Hepatic stellate cell (primary cell): ENCODE data around the gene DCP2.

ENCODE experiments used
- DNase-seq: peaks from one replicate; pipeline ENCODE4 v3.0.0; 2011; ENCODE audit warnings: low spot score

DCP2 gene

DNA sequence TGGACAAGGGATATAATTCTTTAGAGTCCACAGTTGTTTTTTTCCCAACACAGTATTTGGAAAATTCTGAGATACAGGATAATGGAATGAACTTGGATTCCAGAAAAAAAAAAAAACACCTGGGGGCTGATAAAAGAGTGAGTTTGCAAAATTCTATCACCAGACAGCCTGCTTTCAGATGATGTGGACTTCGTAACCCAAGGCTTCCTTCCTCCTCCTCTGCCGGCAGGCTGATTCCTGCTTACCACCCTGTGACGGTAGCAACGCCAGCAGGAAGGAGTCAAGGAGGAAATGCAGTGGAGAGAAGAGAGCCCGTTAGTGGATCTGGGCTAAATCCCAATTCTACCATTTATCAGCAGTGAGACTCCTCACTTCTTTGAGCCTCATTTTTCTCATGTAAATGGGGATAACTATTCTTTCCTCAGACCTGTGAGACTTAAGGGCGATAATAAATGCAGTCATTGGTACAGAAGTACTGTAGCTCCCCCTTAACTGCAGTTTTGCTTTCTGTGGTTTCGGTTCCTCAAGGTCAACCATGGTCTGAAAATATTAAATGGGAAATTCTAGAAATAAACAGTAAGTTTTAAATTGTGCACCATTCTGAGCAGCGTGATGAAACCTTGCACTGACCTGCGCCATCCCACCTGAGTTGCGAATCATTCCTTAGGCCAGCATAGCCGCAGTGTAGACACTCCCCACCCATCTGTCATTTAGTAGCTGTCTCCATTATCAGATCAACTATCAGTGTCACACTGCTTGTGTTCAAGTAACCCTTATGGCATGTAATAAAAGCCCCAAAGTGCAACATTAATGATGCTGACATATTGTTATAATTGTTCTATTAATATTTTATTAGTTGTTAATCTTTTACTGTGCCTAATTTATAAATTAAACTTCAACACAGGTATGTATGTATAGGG lies 71.4 kb downstream of the DCP2 start:
- DNase-seq: no peak

DNA sequence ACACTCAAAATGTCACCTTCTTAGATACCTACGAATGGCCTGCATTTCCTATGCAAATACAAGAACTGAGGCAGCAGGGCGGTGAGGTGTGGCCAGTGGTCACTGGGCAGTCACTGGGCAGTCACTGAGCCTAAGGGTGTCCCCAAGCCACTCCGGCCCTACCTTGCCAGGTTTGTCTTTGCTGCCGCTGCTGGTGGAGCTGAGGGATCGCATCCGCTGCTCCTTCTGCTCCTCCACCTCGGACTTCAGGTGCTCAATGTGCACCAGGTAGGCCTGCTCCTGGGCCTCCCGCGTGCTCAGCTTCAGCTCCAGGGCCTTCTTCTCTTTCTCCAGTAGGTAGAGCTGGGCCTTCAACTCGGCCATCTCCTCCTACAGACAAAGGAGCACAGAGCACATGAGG lies 72.3 kb downstream of the DCP2 start:
- no peak for DNase-seq

DNA sequence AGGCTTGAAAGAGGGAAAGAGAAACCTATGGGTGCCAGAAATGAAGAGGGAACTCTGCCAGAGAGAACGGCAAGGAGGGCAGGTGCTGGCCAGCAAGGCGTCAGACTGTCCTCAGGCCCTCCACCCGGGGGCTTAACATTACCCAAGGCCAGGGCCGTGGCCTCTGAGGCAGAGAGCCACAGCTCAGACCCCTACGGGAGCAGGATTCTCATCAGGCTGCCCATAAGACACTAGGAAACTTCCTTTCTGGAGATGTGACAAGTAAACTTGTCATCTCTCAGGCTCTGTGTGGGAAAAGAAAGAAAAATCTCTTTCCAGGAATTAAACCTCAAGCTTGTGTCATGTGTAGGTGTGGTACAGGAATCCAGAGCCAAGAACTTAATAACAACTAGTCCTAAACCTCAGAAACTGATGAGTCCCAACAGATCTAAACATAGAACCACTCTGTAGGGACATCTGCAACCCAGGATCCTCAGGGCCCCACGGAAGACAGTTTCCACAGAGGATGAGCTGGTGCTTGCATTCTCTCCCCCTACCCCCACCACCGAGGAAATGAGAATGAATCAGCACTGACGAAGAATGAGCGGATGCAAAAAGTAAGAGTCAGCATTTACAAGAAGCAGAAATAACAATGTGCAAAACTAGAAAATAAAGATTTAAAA lies 74.3 kb downstream of the DCP2 start:
- DNase-seq: peak; percentile 83

DNA sequence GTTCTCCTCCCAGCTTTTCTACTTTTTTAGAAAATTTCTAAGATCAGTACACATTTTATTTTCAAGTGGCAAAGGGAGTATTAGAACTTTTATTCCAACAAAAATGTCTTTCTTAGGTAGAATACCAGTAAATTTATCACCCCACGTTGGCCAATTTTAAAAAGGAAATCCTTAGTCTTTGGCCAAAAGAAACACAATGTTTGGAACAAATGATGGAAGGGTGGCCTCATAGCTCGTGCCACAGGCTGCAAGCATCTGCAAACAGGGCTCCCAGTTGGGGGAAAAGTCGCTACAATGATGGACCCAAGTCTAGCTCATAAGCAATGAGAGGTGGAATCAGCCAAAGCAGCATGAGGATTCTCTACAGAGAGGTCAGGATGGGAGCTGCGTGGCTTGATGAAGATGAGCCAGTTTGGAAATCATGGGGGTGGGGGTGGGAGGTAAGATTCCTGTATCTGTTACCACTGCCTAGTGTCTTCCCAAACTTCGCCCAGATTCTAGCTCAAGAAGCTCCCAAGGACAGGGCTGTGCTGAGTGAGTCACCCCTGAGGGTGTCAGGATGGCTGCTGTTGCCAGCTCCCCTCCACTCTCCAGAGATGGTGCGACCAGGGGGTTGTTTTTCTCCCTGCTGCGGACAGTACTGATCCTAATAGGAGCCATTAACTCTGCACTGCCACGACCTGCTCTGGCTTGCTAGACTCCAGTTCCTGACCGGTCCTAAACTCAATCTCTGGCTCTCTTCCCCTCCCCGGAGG lies 75.6 kb downstream of the DCP2 start:
- peak; percentile 35 for DNase-seq

DNA sequence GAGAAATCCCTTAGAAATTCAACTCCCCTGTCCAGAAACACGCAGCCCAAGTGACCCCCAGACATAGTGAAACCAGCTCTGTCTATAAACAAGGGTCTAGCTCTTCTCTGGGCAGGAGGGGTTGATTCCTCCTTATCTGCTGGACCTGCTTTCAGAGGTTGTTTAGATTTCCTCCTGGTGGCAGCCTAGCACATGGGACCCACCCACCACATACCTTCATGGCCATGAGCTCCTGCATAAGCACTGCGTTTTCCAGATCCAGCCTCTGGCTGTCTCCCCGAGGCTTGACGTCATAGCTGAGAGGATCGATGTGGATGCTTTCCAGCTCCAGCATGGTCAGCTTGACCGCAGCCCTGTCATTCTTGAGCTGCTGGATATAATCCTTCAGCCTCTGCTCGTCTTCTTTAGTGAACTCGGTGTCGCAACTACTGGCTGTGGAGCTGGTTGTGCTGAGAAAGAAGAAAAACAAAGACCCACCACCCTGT lies 77.0 kb downstream of the DCP2 start:
- peak; percentile 69 for DNase-seq

- DNase-seq: no peak
These were observed 78.3 kb downstream of the DCP2 start for GRCh38 chr5:113054899-113055298.

DNA sequence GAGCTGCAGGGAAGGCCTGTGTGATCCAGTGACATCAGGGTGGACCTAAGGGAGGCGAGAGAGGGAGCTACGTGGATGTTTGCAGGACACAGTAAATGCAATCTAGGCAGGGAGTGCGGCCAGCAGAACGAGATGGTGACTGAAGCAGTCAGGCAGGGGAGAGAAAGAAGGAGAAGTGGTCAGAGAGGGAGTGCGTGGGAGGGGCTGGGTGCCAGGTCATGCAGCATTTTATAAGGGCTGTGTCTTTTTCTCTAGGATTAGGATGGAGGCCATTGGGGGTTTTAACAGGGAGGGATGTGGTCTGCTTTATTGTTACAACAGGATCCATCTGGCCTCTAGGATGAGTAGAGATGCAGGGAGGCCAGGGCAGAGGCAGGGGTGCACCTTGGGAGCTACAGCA lies 80.4 kb downstream of the DCP2 start:
- no peak for DNase-seq

- no peak for DNase-seq
These were observed 81.0 kb downstream of the DCP2 start for GRCh38 chr5:113057557-113057984.

- no peak for DNase-seq
These were observed 81.7 kb downstream of the DCP2 start for GRCh38 chr5:113058269-113058668.

DNA sequence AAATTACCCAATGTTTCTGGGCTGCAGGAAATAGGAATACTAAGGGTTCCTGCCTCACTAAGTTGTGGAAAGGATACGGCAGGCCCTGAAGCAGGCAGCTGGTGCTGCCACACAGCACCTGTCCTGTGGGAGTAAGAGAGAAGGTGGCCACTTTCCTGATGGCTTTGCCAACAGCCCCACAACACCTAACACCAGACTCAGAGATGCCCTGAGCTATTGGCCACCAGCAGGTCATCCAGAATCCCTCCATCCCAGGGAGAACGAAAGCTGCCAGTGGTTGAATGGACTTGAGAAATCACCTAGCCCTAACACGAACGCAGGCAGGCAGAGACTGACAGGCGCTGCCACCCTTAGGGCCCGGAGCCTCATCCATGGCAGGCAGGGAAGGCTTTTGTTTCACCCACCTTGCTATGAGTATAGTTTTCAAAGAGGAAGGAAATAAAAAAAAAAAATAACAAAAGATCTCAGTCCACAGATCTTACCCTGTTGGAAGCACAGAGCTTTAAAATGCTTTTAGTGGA lies 82.2 kb downstream of the DCP2 start:
- no peak for DNase-seq

DNA sequence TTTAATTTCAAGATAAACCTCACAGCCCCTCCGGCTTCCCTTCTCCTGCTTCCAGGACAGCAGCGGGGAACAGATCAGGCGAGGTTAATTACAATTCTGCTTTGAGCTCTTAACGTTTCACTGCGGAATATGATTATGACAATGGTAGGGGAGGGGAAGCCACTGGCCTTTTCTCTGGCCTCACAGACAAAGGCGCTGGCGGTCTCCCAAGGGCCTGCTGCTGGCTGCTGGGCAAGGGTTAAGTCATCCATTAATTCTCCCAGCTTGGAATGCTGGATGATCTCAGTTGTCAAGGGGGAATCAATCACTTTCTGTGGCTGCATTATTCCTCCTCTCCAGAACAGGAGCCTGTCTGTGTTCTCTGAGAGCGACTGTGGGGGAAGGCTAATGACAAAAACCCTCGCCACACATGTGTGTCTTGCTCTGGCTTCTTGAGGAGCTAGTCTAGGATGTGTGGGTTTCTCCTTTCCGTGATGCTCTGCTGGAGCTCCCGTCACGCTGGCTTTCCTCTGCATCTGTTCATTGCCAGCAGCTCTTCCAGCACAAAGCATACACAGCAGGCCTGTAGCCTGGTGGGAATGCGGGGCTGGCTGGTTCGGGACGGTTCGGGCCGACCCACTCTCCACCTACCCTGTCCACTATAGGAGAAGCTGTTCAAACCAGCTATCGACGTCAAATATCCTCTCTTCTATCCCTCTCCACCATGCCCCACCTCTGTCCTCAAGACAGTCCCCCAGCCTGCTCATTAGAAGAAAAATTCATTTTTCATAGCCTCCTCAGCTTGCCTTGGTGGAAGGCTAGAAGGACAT lies 82.8 kb downstream of the DCP2 start:
- no peak for DNase-seq

DNA sequence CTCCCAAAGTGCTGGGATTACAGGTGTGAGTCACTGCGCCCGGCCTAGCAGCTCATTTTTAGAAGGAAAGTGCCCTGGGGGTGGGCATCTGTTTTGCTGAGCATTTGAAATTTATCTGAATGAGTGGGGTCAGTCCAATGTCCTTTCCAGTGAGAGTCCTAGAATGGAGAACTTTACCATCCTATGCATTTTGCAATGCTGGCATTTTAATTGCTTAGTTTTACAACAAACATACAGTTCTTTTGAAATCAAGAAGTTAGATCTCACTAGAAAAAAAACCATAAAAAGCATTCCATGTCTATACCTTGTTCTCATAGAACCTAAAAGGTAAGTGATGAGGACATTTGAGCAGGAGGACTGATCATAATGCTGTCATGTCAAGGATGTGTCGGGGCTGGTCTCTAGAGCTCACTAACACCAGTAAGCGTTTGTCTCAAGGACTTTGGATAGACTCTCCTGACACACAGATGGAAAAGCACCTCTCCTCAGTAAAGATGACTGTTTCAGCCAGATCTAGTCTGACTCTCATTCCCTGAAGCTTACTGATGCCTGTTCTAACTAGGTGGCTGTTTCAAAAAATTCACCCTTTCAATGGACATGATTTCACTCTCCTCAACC lies 83.9 kb downstream of the DCP2 start:
- no peak for DNase-seq

- DNase-seq: peak; percentile 76
These were observed 85.5 kb downstream of the DCP2 start for GRCh38 chr5:113061846-113062780.

DNA sequence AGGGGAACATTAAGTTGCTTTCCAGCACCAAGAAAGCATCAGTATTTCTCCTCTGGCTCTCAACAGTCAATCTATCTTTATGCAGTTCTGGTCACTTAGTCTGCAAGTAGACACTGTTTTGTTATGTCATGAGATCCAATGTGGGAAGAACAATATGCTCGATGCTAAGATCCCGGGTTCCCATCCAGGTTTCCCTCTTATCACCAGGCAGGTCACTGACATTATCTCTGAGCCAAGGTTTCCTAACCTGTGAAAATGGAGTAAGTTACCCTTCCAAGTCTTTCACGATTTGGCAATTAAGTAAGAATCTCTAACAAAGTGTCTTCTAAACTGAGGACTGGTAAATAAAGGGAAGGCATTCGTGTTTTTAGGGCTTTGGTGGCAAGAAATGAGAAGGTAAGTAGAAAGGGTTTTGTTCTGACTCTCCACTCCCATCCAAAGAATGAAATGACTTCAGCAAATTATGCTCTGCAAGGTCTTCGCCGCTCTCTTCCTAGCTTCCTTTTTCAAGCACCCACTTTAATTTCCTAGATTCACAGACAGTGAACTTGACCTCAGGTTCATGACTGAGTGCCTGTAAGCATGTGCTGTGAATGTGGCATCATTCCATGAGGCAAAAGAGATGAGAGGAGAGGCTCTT lies 86.4 kb downstream of the DCP2 start:
- DNase-seq: no peak

DNA sequence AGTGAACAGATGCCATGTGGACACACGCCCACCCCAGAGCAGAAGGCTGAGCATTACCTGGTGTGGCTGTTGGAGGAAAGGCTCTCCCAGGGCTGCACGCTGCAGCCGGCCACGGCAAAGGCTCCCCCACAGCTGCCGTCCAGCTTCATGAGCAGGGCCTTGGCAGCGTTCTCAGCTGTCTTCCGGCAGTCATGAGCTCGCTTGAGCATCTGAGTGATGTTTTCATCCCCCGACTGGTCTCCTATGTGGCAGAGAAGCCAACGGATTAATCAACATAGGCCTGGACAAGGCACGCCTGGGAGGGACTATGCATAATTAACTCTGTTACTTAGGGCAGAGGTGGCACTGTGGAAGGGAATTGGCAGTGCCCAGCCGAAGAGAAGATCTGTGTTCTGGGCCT lies 87.3 kb downstream of the DCP2 start:
- no peak for DNase-seq

- no peak for DNase-seq
These were observed 88.2 kb downstream of the DCP2 start for GRCh38 chr5:113064806-113065205.

DNA sequence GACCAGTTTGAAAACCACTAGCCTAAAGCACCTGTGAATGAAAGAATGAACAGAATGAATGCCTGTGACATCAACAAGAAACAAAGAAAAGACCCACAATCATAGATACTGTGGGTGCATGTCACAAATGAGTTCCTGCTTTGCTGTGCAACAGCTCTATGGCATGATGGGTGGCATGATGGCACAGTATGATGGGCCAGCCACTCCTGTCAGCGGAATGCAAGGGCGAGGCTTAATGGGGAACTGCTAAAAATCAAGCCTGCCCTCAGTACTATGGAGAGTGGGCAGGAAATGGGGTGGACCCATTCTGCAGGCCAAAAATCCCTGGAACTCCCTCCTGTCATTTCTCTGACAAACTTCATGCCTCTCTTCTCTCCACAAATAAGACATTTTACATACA lies 89.0 kb downstream of the DCP2 start:
- no peak for DNase-seq

DNA sequence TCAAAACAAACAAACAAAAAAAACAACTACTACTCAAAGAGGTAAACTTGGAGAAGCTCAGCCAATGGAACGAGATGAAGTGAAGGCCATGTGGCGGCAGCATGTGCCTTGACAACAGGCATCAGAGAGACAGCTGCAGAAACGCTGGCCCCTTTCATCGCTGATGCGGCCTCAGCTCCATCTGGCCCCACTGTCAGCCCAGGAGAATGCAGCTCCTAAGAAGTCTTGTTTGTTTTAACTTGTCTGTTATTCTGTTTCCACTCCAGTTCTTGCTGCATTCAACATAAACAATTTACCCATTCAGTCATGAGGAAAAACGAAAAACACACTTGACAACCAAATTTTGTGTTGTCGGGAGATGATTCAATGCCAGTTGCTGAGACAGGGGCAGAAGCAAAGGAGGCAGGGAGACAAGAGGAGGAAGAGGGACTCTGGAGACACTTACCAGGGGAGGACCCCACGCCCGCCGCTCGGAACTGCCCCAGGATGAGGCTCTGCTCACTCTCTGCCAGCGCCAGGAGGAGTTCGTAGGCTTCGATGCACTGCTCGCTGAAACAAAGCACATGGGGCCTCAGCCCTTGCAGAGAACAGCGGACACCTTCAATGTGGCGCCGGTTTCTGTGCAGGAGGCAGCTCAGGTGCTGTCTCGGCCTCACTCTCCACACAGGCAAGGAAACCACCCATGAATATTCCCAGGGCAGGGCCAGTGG lies 91.2 kb downstream of the DCP2 start:
- no peak for DNase-seq

- no peak for DNase-seq
These were observed 92.0 kb downstream of the DCP2 start for GRCh38 chr5:113068559-113068958.
